GM23248 (cell line): ENCODE data around the gene LGR6. TPM values are rescaled to one million over a fixed set of nuclear protein-coding genes. Genes with fewer than 3 reads are reported as not detected.

Experiments
- DNase-seq: peaks from one replicate; pipeline ENCODE4 v3.0.0-alpha.2; 2015
- H2AFZ ChIP-seq: fragments of 200-600 bp; sonication (generic); 2 replicates; pipeline ENCODE4 v1.6.1; 2016; ENCODE audit warnings: antibody characterized with exemption
- H3F3A ChIP-seq: fragments of 200-600 bp; sonication (generic); 2 replicates; pipeline ENCODE4 v1.6.1; 2016; ENCODE audit warnings: mild to moderate bottlenecking, antibody characterized with exemption, mixed run types; ENCODE audit not compliant: insufficient read depth
- H3K27ac ChIP-seq: fragments of 200-600 bp; sonication (generic); 2 replicates; pipeline ENCODE4 v1.5.1; 2016; ENCODE audit warnings: mild to moderate bottlenecking
- H3K27me3 ChIP-seq: fragments of 200-600 bp; sonication (generic); replicated peaks from 2 replicates; pipeline ENCODE4 v1.6.1; 2016; ENCODE audit warnings: mild to moderate bottlenecking; ENCODE audit not compliant: insufficient read depth
- H3K36me3 ChIP-seq: fragments of 200-600 bp; sonication (generic); 2 replicates; pipeline ENCODE4 v1.6.1; 2016; ENCODE audit warnings: low read depth, mild to moderate bottlenecking
- H3K4me1 ChIP-seq: fragments of 200-600 bp; sonication (generic); 2 replicates; pipeline ENCODE4 v1.6.1; 2016; ENCODE audit warnings: mild to moderate bottlenecking; ENCODE audit not compliant: insufficient read depth
- H3K4me2 ChIP-seq: fragments of 200-600 bp; sonication (generic); one replicate; pipeline ENCODE4 v1.6.1; 2016; ENCODE audit warnings: mild to moderate bottlenecking; ENCODE audit not compliant: unreplicated experiment
- H3K4me3 ChIP-seq: fragments of 200-600 bp; sonication (generic); 2 replicates; pipeline ENCODE4 v1.5.1; 2016; ENCODE audit warnings: mild to moderate bottlenecking
- H3K79me2 ChIP-seq: fragments of 200-600 bp; sonication (generic); 2 replicates; pipeline ENCODE4 v1.6.1; 2016; ENCODE audit warnings: mild to moderate bottlenecking; ENCODE audit not compliant: insufficient read depth
- H3K9ac ChIP-seq: fragments of 200-600 bp; sonication (generic); 2 replicates; pipeline ENCODE4 v1.6.1; 2016; ENCODE audit warnings: mild to moderate bottlenecking
- H3K9me2 ChIP-seq: fragments of 200-600 bp; sonication (generic); 2 replicates; pipeline ENCODE4 v1.6.1; 2016; ENCODE audit warnings: mixed run types, mild to moderate bottlenecking, moderate library complexity; ENCODE audit not compliant: insufficient read depth
- H3K9me3 ChIP-seq: fragments of 200-600 bp; sonication (generic); one replicate; pipeline ENCODE4 v1.6.1; 2017; ENCODE audit warnings: low read depth
- H4K20me1 ChIP-seq: fragments of 200-600 bp; sonication (generic); 2 replicates; pipeline ENCODE4 v1.6.0; 2016; ENCODE audit not compliant: insufficient read depth
- EZH2 ChIP-seq: fragments of 200-600 bp; sonication (generic); IDR thresholded peaks from 2 replicates; pipeline ENCODE4 v1.6.1; 2018; ENCODE audit warnings: antibody characterized with exemption, mild to moderate bottlenecking; ENCODE audit not compliant: insufficient read depth, poor library complexity, severe bottlenecking
- EZH2phosphoT487 ChIP-seq: fragments of 200-600 bp; sonication (generic); IDR thresholded peaks from 2 replicates; pipeline ENCODE4 v1.6.1; 2018; ENCODE audit warnings: antibody characterized with exemption, moderate library complexity, mild to moderate bottlenecking, low read depth; ENCODE audit not compliant: insufficient read depth
- WGBS, 2 experiments: methylation state at CpG; one replicate each; pipeline ENCODE4 v1.1.6; 2015 to 2017; ENCODE audit warnings: low lambda C conversion rate in 2 of 2, low coverage in 1 of 2; ENCODE audit errors: missing lambda C conversion rate in 2 of 2; 5-methylcytosine and 5-hydroxymethylcytosine counted together
- in situ Hi-C: fragments of 300-500 bp; cut with MboI; formaldehyde crosslinking; loops from 2 replicates; pipeline ENCODE4 v1.15.0; 2020
- polyA plus RNA-seq: library from polyadenylated mRNA; unstranded; fragments of >200 nt; fragmentation: Nextera tagmentation; extraction: Ambion mirVana; gene quantifications from 2 replicates; pipeline ENCODE4 v1.2.1, GENCODE V29; 2016
- total RNA-seq: library from RNA; depleted of rRNA; stranded (reverse); fragments of >200 nt; shearing (Covaris generic); gene quantifications from 2 replicates; pipeline ENCODE4 v1.2.3, GENCODE V29; 2014

LGR6 gene
- total and polyA plus RNA-seq, 2 experiments from 2014 or later, result not detected

DNA sequence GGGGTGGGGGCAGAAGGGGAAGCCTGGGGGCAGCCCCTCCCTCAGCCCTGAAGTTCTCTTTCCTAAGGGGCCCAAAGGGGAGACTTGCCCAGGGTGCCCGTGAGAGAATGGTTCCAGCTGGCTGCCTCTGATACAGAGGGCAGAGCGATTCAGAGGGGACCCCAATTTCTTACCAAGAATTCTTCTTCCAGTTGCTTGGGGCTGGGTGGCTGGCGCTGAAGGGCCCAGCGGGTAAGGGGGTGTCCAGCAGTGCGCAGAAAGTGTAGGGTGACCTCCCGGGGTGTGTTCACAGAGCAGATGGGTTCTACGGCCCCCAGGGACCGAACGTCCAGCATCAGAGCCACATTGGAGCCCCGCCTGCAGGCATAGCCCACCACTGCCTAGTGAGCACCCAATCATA is 35.7 kb upstream of the LGR6 start:
- H3F3A ChIP-seq, result no peaks in the 10 kb centered on the region
- WGBS, 2 experiments, result 76 to 86% methylated on average over 10 of the region's 10 CpGs
- H3K4me2 ChIP-seq, result no peak overlapping the region
- H3K27me3 ChIP-seq, result 0 out of 2 replicates have a peak, but pooled peaks cover 2% of the 10 kb centered on the region
- H3K9me2 ChIP-seq, result no peaks in the 10 kb centered on the region
- in situ Hi-C loops, result no loop called here
- no peaks in the 10 kb centered on the region for H3K4me1 ChIP-seq
- TF ChIP-seq EZH2phosphoT487 (no peak), EZH2 (no peak)
- H4K20me1 ChIP-seq, result no peaks in the 10 kb centered on the region
- no peak overlapping the region for H3K4me3 ChIP-seq
- no peak overlapping the region for H3K9ac ChIP-seq
- no peak for DNase-seq
- H3K27ac ChIP-seq, result no peak overlapping the region
- H3K9me3 ChIP-seq, result no peaks in the 10 kb centered on the region
- no peaks in the 10 kb centered on the region for H3K36me3 ChIP-seq
- no peaks in the 10 kb centered on the region for H3K79me2 ChIP-seq
- H2AFZ ChIP-seq, result no peak overlapping the region

DNA sequence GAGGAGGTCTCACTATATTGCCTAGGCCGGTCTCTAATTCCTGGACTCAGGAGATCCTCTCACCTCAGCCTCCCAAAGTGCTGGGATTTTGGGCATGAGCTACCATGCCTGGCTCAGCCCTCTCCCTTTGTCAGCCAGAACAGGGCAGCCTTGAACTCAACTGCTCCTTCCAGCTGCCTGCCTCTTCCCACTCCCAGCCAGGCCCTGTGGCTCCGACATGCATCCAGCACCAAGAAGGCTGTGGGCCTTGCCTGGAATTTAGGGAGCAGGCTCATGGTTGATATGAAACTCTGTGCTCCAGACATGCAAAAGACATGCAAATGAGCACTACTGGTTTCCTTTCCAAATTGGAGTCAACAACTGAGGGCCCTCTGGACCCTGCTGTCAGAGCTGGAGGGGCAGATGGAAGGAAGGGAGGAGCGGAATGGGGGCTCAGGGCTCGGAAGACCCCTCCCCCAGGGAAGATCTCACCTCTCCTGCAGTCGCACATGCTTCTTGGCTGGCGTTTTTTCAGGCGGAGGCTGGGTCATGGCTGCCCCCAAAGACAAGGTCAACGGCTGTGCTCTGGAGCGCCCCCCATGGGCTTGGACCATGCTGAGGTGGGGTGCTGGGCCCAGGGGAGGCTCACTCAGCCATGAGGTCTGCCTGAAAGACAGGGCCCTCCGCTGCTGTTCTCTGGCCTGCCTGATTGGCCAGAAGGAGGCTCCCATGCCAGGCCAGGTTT is 34.6 kb upstream of the LGR6 start:
- Histone ChIP-seq H2AFZ (no peak overlapping the region), H3K27ac (no peak overlapping the region), H3K9ac (no peak overlapping the region), H3K4me2 (no peak overlapping the region), H3K79me2 (no peaks in the 10 kb centered on the region), H3K4me1 (no peaks in the 10 kb centered on the region), H3K9me3 (no peaks in the 10 kb centered on the region), H3K27me3 (no peaks in the 10 kb centered on the region), H3F3A (no peaks in the 10 kb centered on the region), H3K4me3 (no peak overlapping the region), H4K20me1 (no peaks in the 10 kb centered on the region), H3K9me2 (no peaks in the 10 kb centered on the region), H3K36me3 (no peaks in the 10 kb centered on the region)
- in situ Hi-C loops, result no loop called here
- no peak for DNase-seq
- TF ChIP-seq EZH2phosphoT487 (no peak), EZH2 (no peak)
- 89 to 90% methylated on average over 10 of the region's 10 CpGs for WGBS, 2 experiments

DNA sequence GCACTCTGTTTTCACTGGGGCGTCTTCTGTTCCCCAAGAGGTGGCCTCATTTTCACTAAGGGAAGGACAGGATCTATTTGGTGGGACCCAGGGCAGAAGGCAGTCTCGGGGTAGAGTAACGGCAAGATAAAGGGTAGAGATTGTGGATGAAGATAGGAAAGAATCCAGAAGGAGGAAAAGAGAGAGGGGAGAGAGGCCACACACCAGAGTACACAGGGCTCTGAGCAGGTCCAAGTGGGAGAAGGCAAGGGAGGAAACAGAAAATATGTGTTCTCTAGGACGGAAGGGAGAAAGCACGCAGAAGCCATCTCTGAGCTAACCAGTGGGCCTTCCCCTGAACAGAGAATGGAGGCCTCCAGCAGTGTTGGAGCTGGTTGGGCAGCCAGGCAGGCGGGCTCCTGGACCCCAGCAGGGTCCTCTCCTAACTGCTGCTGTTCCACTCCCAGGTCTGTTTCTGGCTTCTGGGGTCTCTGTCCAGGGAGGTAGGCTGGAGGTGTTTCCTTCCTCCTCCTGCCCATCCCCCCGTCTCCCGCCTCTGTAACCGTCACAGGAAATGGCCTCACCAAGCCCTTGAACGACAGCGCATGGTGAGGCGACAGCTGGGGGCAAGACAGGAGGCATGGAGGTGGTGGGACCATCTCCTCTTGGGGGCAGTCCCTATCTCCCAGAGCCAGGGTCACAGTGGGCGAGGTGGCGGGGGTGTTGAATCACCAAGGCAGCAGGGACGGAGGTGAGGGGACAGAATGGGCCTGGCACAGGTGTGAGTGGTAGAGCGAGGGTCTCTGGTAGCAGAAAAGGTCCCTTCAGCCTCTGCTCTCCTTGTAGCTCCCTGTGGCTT is 33.8 kb upstream of the LGR6 start:
- H3K4me2 ChIP-seq, result no peak overlapping the region
- no peak overlapping the region for H3K4me3 ChIP-seq
- no peaks in the 10 kb centered on the region for H3K27me3 ChIP-seq
- no peak overlapping the region for H2AFZ ChIP-seq
- no peaks in the 10 kb centered on the region for H3K9me2 ChIP-seq
- in situ Hi-C loops, result no loop called here
- H4K20me1 ChIP-seq, result no peaks in the 10 kb centered on the region
- no peaks in the 10 kb centered on the region for H3K9me3 ChIP-seq
- WGBS, 2 experiments, result 85 to 88% methylated on average over 16 of the region's 16 CpGs
- no peak for DNase-seq
- no peaks in the 10 kb centered on the region for H3K79me2 ChIP-seq
- H3K27ac ChIP-seq, result no peak overlapping the region
- H3K9ac ChIP-seq, result no peak overlapping the region
- no peaks in the 10 kb centered on the region for H3K4me1 ChIP-seq
- no peaks in the 10 kb centered on the region for H3F3A ChIP-seq
- no peaks in the 10 kb centered on the region for H3K36me3 ChIP-seq
- no peak for TF ChIP-seq EZH2
- TF ChIP-seq EZH2phosphoT487, result no peak

DNA sequence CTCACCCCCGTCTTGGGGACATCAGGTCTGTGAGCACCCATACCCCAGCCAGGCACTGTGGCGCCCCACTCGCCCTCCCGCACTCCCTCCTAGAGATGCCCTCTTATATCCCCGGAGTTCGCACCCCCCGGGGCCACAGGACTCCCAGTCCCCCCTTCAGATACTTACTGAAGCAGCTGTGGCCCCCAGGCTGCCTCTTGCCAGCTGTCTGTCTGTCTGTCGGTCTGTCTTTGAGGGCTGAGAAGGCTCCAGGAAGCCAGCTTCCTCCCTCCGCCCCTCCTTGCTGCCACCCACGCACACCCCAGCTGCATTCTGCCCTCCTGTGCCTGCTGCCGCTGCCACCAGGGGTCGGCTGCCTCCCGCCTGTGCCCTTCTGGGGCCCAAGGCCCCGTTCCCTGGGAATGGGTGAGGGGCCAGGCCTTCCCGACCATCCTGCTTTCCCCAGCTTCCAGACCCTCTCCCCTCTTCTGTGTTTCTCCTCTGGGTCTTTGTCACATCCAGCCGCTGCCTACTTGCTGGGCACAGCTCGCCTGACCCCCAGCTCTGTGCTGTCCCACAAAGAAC is 33.1 kb upstream of the LGR6 start, which contains the start of gene PTPN7:
Gene PTPN7, minus strand, starts transcription at position 226 of the 564 bp plus-strand sequence. CDS start 1,200 bp downstream, outside the sequence.
- Histone ChIP-seq H3F3A (no peaks in the 10 kb centered on the region), H3K4me2 (no peak within 1 kb of the TSS), H3K9ac (no peak within 1 kb of the TSS), H3K36me3 (no peaks in the 10 kb centered on the region), H3K27ac (no peak within 1 kb of the TSS), H3K9me2 (no peaks in the 10 kb centered on the region), H3K4me3 (no peak within 1 kb of the TSS), H2AFZ (no peak within 1 kb of the TSS), H3K4me1 (no peaks in the 10 kb centered on the region), H3K27me3 (no peaks in the 10 kb centered on the region), H3K9me3 (no peaks in the 10 kb centered on the region), H4K20me1 (no peaks in the 10 kb centered on the region), H3K79me2 (no peaks in the 10 kb centered on the region)
- WGBS, 2 experiments, result 73 to 80% methylated on average over 14 to 17 of the region's 17 CpGs
- DNase-seq, result no peak
- in situ Hi-C loops, result no loop called here
- TF ChIP-seq EZH2phosphoT487, result no peak
- TF ChIP-seq EZH2, result no peak
